GM18909 (cell line): ENCODE data around the gene MICAL3.

Experiments
- ATAC-seq: cut with Tn5 transposase; IDR thresholded peaks from one replicate; pipeline ENCODE4 v1.9.1; 2021; ENCODE audit warnings: mild to moderate bottlenecking; ENCODE audit not compliant: unreplicated experiment, poor library complexity

The MICAL3 gene

DNA sequence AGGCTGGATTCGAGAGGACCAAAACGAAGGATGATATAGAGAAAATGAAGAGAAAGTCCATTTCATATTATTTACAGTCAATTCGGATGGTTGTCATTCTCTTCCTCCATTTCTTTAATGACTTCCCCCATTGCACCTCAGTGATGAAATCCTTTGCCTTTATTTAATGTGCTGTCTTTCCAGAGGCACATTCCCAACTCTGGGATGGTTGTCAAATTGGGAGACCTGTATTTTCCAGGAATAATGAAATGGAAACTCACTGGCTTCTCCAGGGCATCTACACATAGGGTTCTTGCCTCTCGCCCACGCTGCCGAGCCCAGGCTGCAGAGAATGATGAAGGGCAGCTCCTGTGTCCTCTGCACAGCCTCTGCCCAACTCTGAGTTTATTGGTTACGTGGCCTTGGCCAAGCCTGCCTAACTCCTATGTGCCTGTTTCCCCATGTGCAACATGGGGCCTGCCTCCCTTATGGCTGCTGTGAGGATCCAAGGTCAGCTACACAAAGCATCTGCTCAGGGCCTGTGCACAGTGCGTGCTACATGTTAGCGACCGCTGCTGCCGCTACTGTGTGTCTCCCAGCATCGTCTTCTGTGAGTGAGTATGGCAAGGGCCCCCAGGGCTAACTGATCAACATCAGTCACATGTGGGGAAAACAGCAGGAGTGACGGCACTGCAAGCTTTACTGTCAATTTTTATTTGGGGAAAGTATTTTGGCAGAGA is 168.6 kb downstream of the MICAL3 start:
- no peak for ATAC-seq

GRCh38 chr22:17853073-17853472 is 171.3 kb downstream of the MICAL3 start:
- ATAC-seq, result no peak

- ATAC-seq, result no peak
Measured at GRCh38 chr22:17851759-17852158, 172.6 kb downstream of the MICAL3 start.

DNA sequence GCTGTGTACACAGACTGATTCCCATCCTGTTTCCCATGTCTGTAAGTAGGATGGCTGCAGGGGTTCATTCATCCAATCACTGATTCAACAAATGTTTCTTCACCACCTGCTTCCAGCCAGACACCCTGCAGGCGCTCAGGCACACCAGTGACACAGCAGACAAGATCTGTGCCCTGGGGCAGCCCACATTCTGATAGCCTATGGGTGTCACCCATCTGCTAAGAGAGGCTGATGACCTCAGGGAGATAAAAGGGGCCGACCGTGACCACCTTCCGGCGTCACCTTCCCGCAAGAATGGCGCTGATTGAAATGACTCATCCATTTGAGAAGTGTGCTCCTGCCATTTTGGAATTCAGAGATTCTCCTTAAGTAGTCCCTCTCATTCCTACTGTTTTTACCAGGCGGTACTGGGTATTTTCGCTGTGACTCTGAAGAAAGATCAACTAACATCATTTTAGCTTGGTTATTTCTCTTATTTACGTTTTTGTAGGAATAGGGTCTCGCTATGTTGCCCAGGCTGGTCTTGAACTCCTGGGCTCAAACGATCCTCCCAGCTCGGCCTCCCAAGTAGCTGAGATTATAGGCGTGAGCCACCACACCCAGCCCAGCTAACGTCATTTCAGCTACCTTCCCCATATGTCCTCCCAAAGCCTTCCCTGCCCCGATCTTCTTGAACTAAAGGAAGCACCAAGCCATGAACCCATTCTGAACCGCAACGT is 176.8 kb downstream of the MICAL3 start:
- ATAC-seq, result no peak

DNA sequence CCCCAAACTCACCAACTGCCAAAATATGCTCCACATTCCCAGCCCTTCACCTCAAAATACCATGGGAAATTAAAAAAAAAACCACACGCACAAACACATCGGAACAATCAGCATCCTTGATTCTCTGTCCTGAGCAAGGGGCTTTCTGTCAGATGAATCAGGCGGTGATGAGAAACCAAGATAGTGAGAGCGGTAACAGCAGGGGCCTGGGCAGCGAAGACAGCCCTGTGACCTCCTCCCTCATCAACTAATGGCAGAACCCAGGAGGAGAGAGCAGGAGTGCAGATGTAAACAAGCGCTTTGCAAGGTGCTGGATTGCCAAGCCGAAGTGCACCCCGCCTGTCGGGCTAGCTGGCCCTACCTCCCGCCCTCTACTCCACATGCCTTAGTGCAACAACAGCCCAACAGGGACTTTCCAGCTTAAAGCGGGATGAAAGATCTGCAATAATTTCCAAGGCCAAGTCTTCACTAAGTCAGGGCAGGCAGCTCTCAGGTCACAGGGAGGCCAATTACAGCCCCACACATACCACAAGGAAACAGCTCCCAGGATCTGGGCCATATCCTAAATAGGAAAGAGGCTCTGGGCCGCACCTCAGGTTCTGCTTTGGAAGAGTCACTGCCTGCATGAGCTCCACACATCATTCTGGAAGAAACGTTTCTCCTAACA is 177.9 kb downstream of the MICAL3 start:
- ATAC-seq, result no peak

- ATAC-seq, result no peak
Measured at GRCh38 chr22:17845790-17846189, 178.6 kb downstream of the MICAL3 start.

DNA sequence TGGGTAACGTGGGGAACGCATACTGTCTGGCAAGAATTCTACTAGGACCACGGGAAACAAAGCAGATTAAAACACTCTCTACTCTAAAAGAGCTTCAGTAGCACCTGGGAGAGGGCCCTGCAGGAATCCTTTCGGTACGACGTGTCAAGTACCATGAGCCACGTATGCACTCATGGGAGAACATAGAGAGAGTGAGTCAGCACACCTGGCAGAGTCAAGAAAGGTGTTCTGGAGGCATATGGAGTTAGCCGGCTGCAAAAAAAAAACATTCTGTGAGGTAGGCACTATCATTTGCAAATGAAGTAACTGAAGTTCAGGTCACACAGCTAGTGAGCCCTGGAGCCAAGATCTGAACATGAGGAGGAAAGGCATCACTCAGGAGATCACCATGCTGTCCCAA is 179.0 kb downstream of the MICAL3 start:
- ATAC-seq, result no peak

DNA sequence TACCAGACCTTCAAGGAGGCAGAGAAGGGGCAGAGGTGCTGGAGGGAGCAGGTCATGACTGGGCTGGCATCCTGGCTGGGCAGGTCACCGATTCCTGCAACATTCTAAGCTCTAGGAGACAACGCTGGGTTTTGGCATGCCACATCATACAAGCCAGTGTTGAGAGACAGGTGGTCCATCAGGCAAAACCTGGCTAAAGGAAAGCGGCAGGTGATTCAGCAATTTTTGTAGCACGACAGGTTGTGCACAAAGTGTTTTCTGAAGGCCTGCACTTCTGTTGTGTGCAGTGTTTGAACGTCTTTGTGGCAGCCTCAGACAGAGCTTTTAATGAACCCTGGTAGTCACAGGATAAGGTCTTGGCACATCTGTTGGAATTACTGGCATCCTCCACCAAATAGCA is 180.2 kb downstream of the MICAL3 start:
- ATAC-seq, result no peak

DNA sequence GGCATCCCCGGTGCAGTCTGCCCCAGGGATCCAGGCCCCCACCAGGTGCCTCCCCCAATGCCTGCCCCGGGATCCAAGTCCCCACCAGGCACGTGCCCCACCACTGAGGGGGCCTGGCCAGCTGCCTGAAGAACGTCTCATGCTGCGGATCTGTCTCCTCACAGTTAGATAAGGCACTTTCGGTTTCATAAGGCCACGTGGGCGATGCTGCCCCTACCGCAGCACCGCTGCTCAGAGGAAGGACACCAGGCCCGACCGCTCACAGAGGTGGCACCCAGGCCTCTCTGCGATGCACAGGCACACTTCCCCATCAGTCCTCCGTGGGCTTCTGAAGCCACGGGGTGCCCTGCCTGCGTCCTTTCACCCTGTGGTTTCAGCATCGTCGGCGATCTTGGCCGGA is 182.0 kb downstream of the MICAL3 start:
- no peak for ATAC-seq

DNA sequence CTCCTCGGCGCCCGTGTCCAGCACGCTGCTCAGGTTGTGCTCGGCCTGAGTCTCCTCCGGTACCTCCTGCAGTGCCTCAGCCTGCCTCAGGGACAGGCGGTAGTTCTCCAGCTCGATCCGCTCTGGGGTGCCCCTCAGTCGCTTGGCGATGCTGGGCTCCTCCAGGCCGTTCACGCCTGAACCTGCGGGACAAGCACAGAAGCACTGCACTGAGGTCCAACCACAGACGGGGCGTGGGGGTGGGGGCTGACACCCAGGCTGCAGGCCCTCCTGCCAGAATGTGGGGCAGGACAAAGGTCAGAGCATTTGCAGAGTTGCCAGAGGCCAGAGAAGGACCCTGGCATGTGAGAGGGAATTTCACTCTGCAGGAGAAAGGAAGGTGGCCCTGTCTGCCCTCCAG is 182.5 kb downstream of the MICAL3 start:
- ATAC-seq, result no peak

DNA sequence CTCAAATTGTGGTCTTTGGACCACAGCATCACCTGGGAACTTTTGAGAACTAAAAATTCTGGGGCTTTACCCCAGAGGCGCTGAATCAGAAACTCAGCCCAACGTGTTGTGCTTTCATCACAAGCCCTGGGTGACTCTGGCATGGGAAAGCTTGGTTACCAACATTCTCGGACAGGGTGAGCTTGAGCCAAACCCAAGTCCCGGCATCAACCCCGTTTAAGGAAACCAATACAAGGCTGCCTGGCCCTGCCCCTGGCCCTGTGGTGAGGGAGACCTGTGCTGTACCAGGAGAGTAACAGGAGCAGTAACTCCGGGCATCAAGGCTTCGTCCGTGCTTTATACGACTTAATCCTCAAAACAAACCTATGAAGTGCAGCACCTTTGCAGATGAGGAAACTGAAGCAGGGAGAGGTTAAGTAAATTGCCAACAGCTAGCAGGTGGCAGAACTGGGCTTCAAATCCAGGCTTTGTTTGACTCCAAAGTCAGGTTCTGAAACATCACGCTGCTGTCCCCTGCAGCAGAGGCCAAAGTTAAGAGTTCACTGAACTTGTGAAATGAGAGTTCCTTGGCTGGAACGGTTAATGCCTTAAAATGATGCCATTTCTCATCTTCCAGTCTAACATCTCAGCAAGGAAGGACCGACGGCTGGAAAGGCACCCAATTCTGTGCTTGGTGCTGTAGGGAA is 186.0 kb downstream of the MICAL3 start:
- no peak for ATAC-seq

GRCh38 chr22:17836992-17837742 is 187.2 kb downstream of the MICAL3 start:
- ATAC-seq, result no peak

DNA sequence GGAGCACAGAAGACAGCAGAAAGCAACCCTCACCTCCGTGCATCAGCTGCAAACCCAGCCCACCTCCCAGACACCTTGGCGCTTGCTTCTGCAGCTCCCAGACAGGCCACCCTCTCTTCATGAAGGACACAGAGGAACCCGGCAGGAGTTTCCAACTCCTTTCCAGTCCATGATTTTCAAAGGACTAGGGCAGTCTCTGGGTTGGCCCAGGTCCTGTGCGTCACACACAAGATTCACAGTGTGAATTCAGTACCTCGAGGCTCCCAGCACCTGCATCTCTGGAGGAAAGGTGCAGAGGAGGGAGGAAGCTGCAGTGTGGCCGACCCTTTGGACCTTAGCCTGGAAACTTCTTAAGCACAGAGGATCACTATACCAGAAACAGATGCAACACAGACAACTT is 189.1 kb downstream of the MICAL3 start:
- ATAC-seq, result no peak

- ATAC-seq, result no peak
Measured at GRCh38 chr22:17833489-17833888, 190.9 kb downstream of the MICAL3 start.

DNA sequence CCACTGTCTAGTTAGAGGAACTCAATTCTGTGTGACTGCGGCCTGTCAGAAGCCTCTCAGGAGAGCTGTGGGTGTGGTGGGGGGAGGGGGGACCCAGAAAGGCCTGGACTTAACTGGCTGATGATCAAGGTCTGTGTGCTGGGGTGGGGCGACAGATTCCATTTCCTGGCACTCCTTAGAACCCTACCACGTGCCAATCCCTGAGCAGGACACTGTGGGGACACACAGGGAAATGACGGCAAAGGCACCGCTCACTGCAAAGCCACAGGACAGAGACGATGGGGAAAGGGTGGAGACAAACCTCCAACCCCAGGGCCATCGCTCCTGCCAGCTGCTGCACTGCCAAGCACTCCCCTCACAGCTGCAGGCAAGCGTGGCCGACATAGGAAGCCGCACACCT is 191.7 kb downstream of the MICAL3 start:
- ATAC-seq, result no peak

- no peak for ATAC-seq
Measured at GRCh38 chr22:17831501-17832251, 192.7 kb downstream of the MICAL3 start.

GRCh38 chr22:17830043-17830961 is 194.1 kb downstream of the MICAL3 start:
- peak; percentile 67 for ATAC-seq

DNA sequence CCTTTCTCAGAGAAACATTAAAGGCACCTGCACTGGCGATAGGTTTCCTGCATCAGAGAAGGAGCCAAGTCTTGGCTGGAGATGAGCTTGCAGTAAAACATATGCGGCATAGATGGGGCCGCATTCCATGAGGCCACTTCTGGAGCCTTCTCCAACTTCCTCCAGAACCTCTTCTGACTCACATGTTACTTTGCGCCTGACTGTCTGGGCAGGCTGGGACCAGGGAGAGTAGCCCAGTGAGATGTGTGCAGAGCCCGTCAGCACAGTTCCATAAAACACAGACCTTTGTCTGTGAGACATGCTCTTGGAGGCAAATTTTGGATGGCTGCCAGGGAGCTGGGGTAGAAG is 194.7 kb downstream of the MICAL3 start:
- ATAC-seq, result no peak
